HG02798 (cell line): ENCODE measurements around the gene ITGB2.
"Not testable (repeated sequence)": the region's sequence is repeated elsewhere in the genome, so short reads cannot be mapped to it uniquely, and the experiment has no call there.

Source experiments
- ATAC-seq: cut with Tn5 transposase; IDR thresholded peaks from one replicate; pipeline ENCODE4 v1.9.1; 2021; ENCODE audit warnings: mild to moderate bottlenecking; ENCODE audit not compliant: unreplicated experiment, poor library complexity

The ITGB2 gene

DNA sequence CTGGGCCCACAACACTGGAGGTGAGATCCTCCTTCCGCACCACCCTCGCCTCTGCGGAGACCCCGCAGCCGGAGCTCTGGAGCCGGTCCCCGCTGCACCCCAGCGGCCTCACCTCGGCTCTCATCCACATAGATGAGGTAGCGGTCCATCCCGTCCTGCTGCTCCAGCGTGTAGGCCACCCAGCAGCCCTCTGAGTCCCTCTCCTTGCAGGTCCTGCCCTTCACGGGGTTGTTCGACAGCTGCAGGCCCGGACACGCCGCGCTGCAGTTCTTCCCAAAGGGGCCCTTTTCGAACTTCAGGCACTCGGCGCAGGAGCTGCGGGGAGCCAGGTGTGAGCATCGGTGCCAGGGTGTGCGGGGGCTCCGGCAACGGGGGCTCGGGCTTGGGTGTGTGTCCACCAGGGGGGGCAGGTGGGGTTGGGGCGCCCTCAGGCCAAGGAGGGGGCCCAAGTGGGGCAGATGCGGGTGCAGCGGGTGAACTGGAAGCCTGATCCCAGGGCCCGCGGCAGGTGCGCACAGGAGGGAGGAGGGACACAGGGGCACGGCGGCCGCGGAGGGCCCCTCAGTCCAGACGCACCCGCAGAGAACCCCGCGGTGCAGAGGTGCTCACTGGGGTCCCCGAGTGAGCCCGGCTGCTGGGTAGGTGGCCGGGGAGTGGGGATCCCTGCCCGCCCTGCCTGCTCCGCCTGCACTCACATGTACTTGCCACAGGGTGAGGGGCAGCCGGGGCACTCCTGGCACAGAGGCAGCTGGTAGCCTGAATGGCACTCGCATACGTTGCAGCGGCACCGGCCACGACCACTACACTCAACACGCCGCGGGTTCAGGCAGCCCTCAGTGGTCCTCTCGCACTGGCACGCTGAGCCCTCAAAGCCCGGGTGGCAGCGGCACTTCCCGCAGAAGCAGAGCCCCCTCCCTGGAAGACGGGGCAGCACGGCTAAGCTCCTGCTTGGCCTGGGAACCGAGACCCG, 31.8 kb downstream of the ITGB2 start:
- ATAC-seq: no peak

DNA sequence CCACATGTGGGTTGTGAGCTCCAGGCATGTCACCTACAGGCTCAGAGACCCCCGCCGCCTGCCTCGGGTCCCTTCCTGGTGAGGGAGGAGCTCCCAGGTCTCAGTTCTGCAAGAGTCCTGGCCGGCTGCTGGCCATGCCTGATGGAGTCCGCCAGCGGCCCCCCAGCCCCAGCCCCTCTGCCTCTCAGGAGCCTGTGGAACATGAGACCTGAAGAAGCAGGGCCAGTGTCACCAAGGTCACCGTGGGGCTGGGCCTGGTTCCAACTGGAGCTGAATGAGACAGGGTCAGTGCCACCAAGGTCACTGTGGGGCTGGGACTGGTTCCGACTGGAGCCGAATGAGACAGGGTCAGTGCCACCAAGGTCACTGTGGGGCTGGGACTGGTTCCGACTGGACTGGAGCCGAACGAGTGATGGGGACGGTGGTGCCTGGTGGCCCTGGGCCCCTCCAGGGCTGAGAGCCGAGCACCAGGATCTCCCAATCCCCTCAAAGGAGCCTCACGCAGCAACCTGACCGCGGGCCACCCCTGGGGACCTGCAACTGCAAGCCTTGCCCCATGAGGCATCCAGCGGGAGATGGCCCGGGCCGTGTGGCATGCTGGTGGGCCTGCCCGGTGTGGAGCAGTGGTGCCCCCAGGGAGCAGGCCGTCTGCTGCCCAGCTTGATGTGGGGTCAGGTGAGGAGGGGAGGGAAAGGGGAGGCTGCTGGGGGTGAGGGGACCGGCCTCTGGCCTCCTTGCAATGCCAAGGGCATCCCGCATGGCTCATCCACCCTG, 32.7 kb downstream of the ITGB2 start:
- ATAC-seq: no peak

GRCh38 chr21:44887126-44887806, 33.4 kb downstream of the ITGB2 start:
- no peak for ATAC-seq

DNA sequence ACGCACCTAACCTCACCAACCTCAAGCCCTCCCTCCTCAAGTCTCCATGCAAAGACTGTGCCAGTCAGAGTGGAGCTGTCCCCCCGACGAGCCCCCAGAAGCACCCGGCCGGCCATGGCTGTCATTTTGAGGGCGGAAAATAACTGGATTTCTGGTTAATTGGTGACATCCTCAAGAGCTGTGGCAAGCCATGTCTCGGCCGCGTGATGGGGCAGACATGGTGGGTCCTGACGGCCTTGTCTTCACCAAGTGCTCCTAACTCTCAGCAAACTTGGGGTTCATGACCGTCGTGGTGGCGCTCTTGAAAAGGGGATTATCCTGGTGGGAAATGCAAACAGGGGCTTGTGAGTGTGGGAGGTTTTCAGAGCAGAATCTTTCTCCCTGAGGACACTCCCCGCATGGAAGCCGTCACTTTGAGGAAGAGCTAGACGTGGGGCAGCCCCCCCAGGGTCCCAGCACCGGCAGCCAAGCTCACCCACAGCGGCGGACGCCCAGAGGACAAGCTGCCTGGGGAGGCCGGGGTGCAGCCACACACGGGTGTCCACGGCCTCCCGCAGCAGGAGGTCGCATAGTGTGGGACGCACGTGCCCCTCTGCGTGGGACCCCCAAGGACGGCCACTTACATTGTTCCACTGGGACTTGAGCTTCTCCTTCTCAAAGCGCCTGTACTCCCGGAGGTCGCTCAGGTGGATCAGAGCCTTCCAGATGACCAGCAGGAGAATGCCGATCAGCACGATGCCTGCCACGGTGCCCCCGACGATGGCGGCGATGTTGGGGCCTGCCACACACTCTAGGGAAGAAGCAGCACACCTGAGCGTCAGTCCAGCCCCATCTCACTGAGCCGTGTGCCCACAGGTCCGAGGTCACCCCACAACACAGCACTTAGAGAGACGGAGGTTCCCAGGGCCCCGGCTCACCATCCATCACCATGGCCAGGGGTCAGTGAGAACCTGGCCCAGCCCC, 34.3 kb downstream of the ITGB2 start:
- ATAC-seq: no peak

DNA sequence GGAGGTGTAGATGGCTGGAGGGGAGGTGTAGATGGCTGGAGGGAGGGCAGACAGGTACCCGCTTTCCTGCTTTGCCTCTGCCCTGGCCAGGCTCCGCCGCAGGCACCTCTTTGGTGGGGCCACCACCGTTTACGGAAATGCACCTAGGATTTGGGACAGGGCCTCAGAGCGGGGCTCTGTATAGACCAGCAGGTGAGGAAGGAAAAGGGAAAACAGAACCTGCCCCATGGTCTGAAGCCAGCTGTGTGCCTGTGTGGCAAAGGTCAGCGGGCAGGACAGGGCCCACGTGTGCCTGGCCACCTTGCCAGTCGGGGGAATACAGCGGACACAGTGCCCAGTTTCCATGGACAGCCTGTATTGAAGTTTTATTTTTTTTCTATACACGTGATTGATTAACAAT, 35.1 kb downstream of the ITGB2 start:
- ATAC-seq: no peak

GRCh38 chr21:44884097-44884496, 36.6 kb downstream of the ITGB2 start:
- ATAC-seq: no peak

DNA sequence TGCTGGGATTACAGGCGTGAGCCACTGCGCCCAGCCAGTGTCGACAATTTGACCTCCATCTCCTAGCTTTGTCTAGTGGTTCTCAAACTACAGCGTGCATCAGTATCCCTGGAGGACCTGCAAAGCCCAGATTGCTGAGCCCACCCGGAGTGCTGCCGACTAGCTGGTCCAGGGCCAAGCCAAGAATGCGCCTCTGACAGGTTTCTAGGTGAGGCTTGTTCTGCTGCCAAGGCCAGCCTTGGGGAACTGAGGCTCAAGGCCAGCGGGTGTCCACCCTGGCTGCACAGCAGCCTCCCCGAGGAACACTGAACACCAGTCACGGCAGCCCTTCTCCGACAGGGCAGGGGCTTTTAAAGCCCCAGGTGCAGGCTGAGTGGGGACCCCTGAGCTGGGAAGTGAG, 37.4 kb downstream of the ITGB2 start:
- ATAC-seq: no peak

DNA sequence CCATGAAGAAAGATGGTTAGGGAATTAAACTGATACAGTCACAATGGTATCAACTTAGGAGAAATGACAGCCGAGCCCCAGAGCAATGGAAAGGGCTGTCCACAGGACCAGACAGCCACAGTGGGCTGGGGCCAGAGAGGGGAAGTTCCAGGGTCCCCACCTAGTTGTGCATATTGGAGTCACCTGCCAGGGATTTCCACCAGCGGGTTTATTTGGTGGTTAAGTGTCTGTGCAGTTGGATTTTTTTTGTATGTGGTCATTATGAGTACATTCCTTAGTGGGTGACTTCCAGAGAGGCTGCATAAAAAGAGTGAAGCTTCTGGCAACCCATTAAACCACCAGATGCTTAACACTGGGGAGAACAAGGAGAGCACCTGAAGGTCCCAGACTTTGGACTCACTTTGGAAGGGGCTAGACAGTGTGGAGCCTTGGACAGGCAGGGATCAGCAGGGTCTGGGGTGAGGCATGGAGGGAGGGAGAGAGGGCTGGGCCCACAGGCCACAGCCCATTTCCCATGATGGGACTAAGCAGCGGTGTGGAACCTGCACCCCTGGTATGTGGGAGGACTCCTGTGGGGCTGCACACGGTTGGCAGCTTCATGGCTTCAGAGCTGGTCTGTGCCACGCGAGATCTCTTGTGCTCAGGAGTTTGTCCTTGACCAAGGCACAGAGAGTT, 39.4 kb downstream of the ITGB2 start:
- ATAC-seq: no peak

DNA sequence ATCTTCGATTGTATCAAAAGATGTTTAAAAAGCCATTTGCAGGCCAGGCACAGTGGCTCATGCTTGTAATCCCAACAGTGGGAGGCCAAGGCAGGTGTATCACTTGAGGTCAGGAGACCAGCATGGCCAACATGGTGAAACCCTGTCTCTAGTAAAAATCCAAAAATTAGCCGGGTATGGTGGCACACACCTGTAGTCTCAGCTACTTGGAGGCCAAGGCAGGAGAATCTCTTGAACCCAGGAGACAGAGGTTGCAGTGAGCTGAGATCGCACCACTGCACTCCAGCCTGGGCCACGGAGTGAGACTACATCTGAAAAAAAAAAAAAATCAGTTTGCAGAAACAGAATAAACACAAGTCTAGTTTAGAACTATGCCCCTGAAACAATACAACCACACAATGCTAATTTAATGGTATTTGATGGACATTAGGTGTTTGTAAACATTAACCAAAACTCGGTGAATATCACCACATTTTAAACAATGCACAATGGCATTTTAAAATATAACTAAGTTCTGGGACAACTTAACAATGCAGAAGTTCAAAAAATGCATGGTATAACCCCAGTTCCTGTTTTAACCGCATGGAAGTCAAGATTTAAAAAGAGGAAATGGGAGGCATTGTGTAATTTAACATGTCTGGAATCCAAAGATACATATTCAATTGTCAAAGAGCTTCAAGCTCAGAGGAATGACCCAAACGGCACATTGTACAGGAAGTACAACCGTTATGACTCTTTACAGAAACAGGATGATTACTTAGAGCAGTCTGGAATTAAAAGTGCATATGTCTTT, 40.1 kb downstream of the ITGB2 start:
- ATAC-seq: no peak

DNA sequence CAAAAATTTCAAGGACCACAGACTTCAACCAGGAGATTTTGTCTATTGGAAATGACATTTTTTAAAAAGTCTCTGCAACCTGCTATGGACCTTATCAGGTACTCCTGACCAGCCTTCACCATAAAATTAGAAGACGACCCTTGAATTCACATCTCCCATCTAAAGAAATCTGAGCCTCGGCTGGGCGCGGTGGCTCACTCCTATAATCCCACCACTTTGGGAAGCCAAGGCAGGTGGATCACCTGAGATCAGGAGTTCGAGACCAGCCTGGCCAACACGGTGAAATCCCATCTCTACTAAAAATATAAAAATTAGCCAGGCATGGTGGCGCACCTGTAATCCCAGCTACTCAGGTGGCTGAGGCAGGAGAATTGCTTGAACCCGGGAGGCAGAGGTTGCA, 41.5 kb downstream of the ITGB2 start:
- not testable (repeated sequence) for ATAC-seq

GRCh38 chr21:44878053-44878982, 42.4 kb downstream of the ITGB2 start:
- ATAC-seq: no peak

GRCh38 chr21:44876849-44877575, 43.7 kb downstream of the ITGB2 start:
- no peak for ATAC-seq

GRCh38 chr21:44875316-44875700, 45.4 kb downstream of the ITGB2 start:
- no peak for ATAC-seq

DNA sequence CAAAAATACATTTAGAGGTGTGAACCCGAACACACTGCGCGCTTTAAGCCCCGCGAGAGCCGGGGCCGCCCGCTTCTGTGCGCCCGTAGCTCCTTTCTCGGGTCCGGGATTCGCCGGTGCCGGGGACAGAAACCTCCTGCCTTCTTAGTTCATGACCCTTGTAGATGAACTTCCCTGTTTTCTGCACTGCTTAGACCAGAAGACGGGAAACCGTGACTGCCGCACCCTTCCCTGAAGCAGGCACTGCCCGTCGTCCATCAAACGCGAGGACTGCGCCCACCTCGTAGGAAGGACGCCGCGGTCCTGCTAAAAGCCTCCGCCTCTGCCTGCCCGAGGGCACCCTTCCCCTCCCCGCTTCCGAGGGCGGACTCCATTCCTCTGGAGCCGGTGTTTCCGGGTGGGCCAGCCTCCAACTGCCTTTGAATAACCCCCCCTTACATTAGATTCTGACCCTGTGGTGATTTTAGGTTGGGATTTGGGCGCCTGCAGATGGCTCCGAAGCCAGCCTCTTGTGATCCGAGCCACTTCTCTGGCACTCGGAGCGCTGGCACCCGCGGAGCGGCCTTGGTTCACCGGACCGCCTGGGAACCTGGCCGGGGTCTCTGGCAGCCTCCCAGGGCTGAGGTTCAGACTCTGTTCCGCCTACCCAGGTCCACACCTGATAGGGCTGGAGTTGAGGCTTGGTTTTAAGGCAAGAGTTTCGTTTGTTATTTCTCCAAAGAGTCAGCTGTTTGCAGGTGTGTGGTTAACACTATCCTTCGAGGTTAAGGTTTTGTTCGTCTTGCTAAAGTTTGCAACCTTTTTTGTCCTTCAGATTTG, 46.0 kb downstream of the ITGB2 start:
- ATAC-seq: peak; percentile 1

DNA sequence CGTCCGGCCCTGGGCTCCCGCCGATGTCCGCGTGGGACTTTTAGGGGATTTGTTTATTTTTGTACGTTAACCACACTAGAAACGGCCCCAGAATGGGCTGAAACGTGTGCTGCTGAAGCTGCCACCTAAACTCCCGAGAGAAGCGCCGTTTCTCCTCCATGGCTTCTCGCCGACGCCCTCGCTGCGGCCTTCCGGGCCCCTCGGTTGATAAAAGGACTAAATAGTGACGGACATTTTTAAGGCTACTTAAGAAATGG, 46.5 kb downstream of the ITGB2 start:
- peak; percentile 1 for ATAC-seq
